NCI-H748 (cell line): Measurements from ENCODE around the gene BMAL1.

ENCODE experiments used
- DNase-seq: peaks from one replicate; lab custom pipeline; 2025; ENCODE audit not compliant: unreplicated experiment; lab: John Stamatoyannopoulos, UW

The BMAL1 gene

DNA sequence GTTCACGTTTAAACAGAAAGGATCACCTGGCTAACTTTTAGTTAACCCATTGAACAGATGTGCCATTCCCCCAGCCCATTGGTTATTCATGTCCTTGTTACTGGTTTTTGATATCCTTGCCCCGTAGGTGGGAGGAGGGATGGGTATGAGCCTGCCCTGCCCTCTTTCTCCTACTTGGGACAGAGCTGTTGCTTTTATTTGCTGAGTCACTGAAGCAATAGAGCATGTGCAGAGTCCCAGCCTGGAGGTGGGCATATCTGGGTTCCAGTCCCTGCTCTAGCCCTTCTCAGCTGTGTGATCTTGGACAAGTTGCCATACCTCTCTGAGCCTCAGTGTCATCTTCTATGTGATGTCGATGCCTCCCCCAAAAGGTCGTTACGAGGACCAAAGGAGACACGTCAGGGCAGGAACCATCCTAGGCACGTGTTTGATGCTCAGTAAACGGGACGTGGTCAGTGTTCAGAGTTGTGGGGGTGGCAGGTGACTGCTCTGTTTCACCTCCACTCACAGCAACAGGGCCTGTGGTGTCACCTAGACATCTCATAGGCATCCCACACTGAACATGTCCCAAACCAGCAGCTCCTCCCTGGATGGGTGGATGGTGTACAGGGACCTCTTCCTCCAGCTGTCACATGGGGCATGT, 61.0 kb downstream of the BMAL1 start:
- no peak for DNase-seq

GRCh38 chr11:13339195-13340153, 61.9 kb downstream of the BMAL1 start:
- no peak for DNase-seq

DNA sequence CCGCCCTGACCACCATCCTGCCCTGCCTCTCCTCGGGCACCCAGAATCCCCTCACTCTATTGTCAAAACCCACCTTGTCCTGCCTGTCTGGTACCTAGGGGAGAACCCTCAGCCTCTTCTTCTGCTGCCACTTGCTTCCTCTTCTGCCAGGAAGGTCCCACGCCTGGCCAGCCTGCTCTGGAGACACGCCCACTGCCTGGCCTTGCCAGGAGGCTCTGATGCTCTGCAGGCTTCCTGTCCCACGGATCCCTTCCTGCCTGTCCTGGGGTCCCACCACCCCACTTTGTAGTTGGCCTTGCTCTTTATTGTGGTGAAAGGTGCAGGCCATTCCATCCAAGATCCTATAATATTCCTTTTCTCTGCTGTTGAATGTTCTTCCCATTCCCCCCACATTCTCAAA, 63.4 kb downstream of the BMAL1 start:
- DNase-seq = no peak

- DNase-seq = no peak
Measured at GRCh38 chr11:13343067-13343466, 65.5 kb downstream of the BMAL1 start.

GRCh38 chr11:13343931-13344717, 66.5 kb downstream of the BMAL1 start:
- DNase-seq = peak; percentile 80

- DNase-seq = no peak
Measured at GRCh38 chr11:13344818-13345217, 67.2 kb downstream of the BMAL1 start.

DNA sequence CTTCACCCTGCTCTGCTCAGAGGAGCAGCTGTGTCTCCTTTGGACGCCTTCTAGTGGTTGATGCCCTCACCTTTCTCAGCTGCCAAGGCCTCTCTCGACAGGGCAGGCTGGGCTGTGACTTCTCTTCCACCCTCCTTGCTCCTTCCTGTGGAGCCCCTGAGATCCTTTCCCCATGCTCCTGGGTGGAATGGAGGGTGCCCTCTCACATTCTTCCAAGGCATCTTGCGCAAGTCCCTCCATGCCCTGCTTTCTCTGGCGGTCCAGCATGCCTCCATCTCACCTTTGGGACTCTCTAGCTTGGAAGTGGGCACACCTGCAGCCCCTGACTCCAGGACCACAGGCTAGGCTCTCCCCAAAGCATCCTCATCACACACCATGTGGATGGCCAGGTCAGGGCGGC, 68.9 kb downstream of the BMAL1 start:
- no peak for DNase-seq

DNA sequence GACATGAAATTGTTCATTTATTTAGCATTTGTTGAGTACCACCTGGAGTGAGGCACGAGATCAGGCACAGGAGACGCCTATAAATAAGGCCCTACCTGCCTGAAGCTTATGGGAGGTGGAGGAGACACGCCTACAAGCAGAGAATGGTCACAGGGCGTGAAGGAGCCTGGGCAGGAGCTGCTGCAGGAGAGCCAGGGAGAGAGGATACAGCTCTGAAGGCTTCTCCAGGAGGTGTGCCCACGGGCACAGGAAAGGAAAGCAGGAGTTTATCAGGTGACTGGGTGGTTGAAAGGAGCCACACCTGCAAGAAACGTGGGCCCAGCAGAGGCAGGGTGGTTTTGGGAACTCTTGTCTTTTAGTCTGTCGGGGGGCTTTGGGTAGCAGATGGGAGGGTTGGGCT, 70.3 kb downstream of the BMAL1 start:
- DNase-seq = no peak

DNA sequence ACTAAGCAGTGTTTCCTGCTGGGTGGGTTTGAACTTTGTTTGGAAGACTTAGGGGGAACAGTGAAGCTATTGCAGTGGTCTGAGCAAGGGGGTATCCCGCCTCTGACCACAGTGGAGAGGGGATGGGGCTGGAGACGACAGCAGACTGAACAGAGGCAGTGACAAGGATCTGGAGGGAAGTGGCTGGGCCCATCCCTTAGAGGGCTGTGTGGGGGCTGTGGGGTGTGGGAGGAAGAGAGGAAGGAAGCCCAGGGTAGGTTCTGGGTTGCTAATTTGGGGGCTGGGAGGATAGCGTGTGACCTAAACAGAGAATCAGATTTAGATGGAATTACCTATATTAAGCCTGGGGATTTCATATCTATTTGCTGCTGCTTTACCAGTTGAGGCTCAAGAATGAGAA, 70.7 kb downstream of the BMAL1 start:
- DNase-seq = no peak

DNA sequence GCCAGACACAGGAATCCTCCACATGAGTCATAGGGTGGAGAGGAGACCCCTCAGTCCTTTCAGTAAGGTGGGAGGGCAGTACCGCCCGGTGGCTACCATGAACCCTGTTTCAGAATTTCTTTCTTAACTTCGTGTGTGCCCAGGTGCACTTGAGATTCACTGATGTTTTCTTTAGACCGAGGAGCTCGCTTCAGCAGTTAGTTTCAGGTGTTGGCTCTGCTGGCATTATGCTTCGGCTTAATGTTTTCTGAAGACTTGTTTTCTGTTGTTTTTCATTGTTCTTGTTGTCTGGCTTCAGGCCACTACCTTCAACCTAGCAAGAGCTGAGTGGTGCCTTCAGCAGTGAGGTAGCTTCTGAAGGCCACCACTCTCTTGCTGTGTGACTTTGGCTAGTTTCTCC, 71.5 kb downstream of the BMAL1 start:
- no peak for DNase-seq

- no peak for DNase-seq
Measured at GRCh38 chr11:13349581-13349980, 72.0 kb downstream of the BMAL1 start.

- no peak for DNase-seq
Measured at GRCh38 chr11:13352711-13353110, 75.1 kb downstream of the BMAL1 start.

DNA sequence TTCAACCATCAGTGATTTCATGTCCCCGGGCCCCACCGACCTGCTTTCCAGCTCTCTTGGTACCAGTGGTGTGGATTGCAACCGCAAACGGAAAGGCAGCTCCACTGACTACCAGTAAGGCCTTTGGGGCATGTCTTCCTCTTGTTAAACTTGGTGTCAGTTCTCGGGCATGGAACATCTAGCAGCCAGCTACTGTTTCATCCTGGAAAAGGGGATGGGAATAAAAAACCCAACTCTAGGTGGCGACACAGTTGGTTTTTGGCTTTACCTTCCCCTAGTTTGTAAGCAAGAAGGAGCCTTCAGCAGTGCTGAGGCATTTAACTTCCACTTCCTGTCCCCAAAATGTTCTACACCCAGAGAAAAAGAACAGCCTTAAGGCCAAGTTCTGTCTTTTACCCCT, 76.7 kb downstream of the BMAL1 start:
- DNase-seq = peak; percentile 22

DNA sequence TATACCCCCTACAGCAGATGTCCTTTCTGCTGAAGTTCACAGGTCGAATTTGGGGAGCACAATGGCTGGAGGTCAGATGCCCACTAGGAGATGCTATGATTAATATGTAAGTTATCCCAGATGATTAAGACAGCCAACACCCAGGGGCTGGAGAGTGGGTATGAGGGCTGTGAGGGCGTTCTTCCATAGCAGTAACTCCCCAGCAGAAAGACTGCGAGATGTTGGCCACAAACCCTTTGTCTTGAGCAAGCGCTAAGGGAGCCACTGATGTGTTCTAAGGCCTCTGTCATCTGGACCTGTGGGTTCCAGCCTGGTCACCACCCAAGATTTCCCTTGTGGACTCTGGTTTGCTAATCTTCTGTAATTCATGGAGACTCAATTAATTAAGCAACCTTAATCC, 77.6 kb downstream of the BMAL1 start:
- DNase-seq = no peak

GRCh38 chr11:13357232-13357631, 79.6 kb downstream of the BMAL1 start:
- no peak for DNase-seq

- no peak for DNase-seq
Measured at GRCh38 chr11:13358596-13359270, 81.1 kb downstream of the BMAL1 start.

DNA sequence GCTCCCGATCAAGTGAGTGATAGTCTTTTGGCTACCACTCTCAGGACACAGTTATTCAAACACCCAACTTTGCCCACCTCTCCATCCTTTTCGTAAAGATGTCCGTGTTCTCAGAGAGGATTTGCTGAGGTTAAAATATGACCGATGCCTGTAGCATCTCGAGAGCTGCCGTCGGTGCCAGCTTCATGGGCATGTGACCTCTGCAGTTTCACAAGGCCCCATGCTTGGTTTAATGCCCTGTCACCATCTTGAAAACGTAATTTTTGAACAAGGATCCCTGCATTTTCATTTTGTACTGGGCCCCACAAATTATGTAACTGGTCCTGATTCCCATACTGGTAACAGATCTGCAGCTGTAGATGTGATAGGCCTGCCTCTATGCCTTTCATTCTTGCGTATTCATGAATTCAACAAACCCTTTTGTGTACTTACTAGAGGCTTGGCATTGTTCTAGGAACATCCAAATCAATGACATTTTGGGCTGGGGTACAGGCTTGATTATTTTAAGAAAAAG, 85.1 kb downstream of the BMAL1 start:
- no peak for DNase-seq

GRCh38 chr11:13364388-13364787, 86.8 kb downstream of the BMAL1 start:
- DNase-seq = no peak

DNA sequence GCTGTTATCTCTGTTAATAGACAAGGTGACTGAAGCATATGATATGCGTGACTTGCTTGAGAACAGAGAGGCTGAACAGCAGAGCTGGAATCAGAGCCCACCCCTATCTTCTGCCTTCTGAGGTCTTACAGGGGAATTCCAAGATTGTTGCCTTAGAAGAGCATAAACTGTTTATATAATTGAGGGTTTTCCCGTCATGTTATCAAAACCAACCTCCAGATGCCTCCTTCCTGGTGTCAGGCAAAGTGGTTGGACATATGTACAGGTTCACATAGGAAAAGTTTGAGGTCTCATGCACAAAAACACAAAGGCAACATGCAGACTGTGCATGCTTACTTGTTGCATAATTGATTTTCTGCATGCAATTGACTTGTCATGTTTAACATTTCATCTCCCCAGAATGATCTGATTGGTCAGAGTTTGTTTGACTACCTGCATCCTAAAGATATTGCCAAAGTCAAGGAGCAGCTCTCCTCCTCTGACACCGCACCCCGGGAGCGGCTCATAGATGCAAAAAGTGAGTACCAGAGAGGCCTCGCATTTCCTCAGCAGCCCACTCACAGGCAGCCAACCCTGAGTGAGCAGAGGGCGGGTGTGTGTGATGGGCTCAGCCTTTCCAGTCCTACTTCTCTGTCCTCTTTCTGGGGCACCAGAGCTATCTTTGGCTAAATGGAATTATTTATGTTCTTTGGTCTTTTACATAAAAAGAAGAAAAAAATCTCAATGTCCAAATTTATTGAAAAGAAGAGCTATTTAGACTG, 88.9 kb downstream of the BMAL1 start:
- DNase-seq = no peak

DNA sequence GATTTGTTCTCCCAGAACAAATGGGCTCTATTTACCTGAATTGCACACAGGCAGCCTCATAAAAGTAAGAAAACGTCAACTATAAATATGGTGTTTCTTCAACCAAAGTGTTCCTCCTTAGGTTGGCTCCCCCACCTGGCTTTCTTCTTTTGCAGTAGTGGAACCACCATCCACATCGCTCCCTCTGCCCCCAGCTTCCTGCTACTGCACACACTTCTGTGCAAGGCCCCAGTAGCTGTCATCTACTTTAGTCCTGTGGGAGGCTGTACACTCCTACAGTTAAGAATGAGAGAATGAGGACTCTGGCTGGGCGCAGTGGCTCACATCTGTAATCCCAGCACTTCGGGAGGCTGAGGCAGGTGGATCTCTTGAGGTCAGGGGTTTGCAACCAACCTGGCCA, 89.5 kb downstream of the BMAL1 start:
- DNase-seq = no peak
